Measurements from ENCODE around the gene NIP7. TPM values are rescaled to one million over a fixed set of nuclear protein-coding genes. Genes with fewer than 3 reads are reported as not detected.

The NIP7 gene
- total RNA-seq, 4 donors from 2014 or later, result 6.2 to 21.7 (median 16.9) TPM

DNA sequence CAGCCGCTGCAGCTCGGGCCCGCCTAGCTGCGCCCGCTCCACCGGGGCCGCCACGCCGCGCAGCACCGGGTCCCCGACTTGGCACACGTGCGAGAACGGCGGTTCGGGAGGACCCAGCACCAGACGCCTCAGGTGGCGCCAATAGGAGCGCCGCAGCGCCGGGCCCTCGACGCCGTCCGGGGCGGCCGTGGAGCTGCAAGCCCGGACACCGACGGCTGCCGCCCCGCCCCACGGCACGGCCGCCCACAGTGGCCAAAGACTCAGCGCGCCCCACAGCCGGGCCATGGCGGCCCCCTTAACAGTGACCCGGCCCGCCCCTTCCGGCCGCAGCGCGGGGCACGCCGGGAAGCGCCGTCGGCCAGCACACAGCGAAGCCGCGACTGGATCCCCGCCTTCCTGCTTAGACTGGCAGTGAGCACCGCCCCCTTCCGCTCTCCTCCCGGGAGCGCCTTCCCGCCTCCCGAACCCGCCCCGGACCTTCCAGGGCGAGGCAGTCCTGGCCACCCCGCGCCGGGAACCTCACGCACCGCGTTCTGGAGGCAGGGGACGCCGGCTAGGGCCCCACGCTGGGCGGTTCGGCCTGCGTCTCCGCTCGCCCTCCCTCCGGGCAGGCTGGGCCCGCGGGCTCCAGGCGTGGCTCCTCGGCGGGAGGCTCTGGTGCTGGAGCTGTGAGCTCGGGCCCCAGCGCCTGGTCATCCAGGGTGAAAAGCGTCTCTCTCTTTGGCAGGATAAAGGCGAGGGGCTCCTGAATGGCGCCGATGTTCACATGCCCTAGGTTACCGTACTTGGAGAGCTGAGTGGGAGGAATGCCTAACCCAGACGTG is 9.1 kb upstream of the NIP7 start, which contains the start of gene PDF:
PDF (minus strand) TSS at position 303 of the 824 bp plus-strand sequence; CDS start at position 285, 18 bp downstream.
- no peaks in the 10 kb centered on the region for H3K27me3 ChIP-seq
- intact Hi-C loops (cut with DNase I; ENCODE audit: low total_unique reads), result no loop called here
- no peaks in the 10 kb centered on the region for H3K36me3 ChIP-seq
- DNase-seq, result peak; percentile 92
- peaks cover 13 to 18% of the 10 kb centered on the region in 2 donors for H3K4me1 ChIP-seq
- no peaks in the 10 kb centered on the region for H3K9me3 ChIP-seq
- peak within 1 kb of the TSS; percentile 57 to 92 for H3K4me3 ChIP-seq
- peak within 1 kb of the TSS; percentile 85 to 88 for H3K27ac ChIP-seq
- TF ChIP-seq, protein P1, sequence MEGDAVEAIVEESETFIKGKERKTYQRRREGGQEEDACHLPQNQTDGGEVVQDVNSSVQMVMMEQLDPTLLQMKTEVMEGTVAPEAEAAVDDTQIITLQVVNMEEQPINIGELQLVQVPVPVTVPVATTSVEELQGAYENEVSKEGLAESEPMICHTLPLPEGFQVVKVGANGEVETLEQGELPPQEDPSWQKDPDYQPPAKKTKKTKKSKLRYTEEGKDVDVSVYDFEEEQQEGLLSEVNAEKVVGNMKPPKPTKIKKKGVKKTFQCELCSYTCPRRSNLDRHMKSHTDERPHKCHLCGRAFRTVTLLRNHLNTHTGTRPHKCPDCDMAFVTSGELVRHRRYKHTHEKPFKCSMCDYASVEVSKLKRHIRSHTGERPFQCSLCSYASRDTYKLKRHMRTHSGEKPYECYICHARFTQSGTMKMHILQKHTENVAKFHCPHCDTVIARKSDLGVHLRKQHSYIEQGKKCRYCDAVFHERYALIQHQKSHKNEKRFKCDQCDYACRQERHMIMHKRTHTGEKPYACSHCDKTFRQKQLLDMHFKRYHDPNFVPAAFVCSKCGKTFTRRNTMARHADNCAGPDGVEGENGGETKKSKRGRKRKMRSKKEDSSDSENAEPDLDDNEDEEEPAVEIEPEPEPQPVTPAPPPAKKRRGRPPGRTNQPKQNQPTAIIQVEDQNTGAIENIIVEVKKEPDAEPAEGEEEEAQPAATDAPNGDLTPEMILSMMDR (IDR thresholded peaks at IDR 0.05), result peak in 2 of 4 experiments; percentile 9 to 46
- peak; percentile 50 to 81 for TF ChIP-seq POLR2A (IDR thresholded peaks at IDR 0.05)

DNA sequence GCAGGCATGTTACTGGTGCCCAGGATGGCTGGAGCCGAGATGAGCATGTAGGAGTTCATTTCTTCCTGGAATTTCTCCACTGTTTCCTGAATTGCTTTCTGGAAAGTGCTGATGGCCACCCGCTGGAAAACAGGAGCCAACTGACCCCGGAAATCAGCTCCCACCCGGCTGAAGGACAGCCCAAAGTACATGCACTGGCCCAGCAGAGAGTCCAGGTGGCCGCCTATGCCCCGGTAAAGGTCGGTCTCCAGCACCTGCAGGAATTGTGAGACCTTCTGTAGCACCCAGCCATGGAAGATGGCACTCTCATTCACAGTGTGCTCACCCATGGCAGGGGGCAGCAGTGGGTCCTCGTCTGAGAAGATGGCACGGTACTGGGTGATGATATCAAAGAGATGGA is 4.9 kb upstream of the NIP7 start:
- no peak for TF ChIP-seq POLR2A (IDR thresholded peaks at IDR 0.05)
- TF ChIP-seq, protein P1 (IDR thresholded peaks at IDR 0.05), result no peak

DNA sequence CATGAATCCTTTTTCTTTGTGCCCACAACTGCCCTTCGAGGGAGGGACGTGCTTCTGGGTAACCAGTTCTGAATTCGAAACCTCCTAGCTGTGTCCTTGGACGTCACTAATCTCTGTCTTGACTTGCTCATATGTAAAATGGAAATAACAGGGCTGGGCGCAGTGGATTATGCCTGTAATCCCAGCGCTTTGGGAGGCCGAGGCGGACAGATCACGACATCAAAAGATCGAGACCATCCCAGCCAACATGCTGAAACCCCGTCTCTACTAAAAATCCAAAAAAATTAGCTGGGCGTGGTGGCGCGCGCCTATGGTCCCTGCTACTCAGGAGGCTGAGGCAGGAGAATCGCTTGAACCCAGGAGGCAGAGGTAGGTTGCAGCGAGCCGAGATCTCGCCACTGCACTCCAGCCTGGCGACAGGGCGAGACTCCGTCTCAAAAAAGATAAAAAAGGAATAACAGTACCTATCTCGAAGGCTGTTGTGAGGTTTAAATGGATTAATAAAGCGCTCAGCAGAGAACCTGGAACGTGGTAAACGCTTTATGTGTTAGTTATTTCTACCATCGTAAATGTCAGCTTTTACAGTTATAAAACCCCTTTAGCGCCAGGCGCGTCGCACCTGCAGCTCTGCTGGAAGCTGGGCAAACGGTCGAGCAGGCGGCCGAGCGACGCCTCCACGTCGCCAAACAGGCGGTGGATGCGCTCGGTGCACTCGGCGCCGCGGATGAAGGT is 849 bp upstream of the NIP7 start:
- intact Hi-C loops (cut with DNase I; ENCODE audit: low total_unique reads), result no loop called here
- Histone ChIP-seq H3K9me3 (no peaks in the 10 kb centered on the region), H3K27ac (peak overlapping the region; percentile 85 to 92), H3K27me3 (no peaks in the 10 kb centered on the region), H3K36me3 (peaks cover 0 to 4% of the 10 kb centered on the region in 2 donors), H3K4me1 (peaks cover 7 to 10% of the 10 kb centered on the region in 2 donors), H3K4me3 (peak overlapping the region; percentile 75 to 95)
- no peak for DNase-seq
- TF ChIP-seq, protein P1 (IDR thresholded peaks at IDR 0.05), result no peak
- TF ChIP-seq POLR2A (IDR thresholded peaks at IDR 0.05), result no peak

More for the DNA sequence above, 4.9 kb upstream of the NIP7 start:
- Histone ChIP-seq H3K4me1 (peaks cover 7 to 10% of the 10 kb centered on the region in 2 donors), H3K27ac (no peak overlapping the region), H3K27me3 (no peaks in the 10 kb centered on the region), H3K36me3 (no peaks in the 10 kb centered on the region), H3K4me3 (no peak overlapping the region), H3K9me3 (no peaks in the 10 kb centered on the region)
- DNase-seq, result no peak
- intact Hi-C loops (cut with DNase I; ENCODE audit: low total_unique reads), result no loop called here

DNA sequence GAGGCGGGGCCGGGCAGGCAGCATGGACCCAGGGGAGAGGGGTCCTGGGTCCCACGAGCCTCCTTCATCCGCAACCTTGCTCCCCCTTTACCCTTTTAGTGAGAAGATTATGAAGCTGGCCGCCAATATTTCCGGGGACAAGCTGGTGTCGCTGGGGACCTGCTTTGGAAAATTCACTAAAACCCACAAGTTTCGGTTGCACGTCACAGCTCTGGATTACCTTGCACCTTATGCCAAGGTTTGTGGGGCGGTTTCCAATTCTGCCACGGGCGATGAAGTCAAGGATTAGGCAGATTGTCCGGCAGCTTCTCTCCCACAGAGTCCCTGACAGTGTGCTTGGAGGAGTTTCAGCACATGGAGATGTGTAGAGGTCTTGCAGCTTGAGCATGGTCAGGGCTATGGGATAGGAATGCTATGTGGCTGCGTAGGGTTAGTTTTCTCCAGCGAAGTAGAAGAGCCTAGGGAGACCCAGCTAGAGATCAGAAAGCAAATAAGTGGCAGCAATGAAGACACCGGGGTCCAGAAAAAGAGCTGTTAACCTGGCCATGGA is 598 bp downstream of the NIP7 start:
- no peaks in the 10 kb centered on the region for H3K27me3 ChIP-seq
- intact Hi-C loops (cut with DNase I; ENCODE audit: low total_unique reads), result no loop called here
- no peaks in the 10 kb centered on the region for H3K9me3 ChIP-seq
- H3K27ac ChIP-seq, result peak overlapping the region; percentile 85 to 92
- H3K4me3 ChIP-seq, result peak overlapping the region; percentile 75 to 95
- peaks cover 7 to 10% of the 10 kb centered on the region in 2 donors for H3K4me1 ChIP-seq
- no peak for DNase-seq
- H3K36me3 ChIP-seq, result peaks cover 0 to 4% of the 10 kb centered on the region in 2 donors
- TF ChIP-seq, protein P1 (IDR thresholded peaks at IDR 0.05), result no peak
- no peak for TF ChIP-seq POLR2A (IDR thresholded peaks at IDR 0.05)

Measured in uterus (tissue), 4 donors.